GM19324 (cell line): ENCODE measurements around the gene ZDHHC14.

Experiments used
- ATAC-seq: cut with Tn5 transposase; IDR thresholded peaks from one replicate; pipeline ENCODE4 v1.9.1; 2021; ENCODE audit warnings: mild to moderate bottlenecking, moderate library complexity; ENCODE audit not compliant: unreplicated experiment, low FRiP score

Gene ZDHHC14

DNA sequence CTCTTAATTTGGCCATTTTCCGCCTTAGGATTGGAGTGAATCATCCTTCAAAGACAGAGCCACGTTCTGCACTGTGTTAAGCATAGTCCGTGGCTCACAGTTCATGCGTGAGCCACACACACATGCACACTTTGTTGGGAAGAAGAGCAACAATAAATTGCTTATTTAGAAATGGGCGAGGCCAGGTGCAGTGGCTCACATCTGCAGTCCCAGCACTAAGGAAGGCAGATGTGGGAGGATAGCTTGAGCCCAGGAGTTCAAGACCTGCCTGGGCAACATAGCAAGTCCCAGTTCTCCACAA lies 131.3 kb downstream of the ZDHHC14 start:
- no peak for ATAC-seq

DNA sequence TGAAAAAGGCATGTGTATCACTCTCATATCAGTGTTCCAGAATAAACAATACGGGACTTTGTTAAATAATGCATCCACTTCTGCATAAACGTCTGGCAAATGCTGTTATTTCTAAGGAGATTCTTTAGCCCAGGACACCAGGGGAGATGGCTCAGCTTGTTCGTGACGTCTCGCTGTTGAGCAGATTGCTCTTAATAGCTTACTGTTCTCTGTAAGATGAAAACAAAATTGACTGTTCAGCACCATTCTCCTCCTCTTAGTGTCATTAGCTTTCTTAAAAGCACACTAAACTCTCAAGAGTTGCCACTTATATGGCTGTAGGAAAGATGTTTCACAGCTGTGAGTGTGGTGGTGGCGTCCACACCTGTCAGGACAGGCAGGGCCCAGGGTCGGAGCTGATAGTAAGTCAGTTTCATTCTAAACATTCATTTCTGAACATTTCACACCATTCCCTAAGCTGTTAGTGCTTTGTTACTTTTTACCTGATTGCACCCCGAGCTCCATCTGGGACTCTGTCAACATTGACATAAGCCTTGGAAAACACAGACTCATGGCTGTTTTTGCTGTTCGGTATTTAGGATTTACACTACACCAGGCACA lies 132.1 kb downstream of the ZDHHC14 start:
- no peak for ATAC-seq

DNA sequence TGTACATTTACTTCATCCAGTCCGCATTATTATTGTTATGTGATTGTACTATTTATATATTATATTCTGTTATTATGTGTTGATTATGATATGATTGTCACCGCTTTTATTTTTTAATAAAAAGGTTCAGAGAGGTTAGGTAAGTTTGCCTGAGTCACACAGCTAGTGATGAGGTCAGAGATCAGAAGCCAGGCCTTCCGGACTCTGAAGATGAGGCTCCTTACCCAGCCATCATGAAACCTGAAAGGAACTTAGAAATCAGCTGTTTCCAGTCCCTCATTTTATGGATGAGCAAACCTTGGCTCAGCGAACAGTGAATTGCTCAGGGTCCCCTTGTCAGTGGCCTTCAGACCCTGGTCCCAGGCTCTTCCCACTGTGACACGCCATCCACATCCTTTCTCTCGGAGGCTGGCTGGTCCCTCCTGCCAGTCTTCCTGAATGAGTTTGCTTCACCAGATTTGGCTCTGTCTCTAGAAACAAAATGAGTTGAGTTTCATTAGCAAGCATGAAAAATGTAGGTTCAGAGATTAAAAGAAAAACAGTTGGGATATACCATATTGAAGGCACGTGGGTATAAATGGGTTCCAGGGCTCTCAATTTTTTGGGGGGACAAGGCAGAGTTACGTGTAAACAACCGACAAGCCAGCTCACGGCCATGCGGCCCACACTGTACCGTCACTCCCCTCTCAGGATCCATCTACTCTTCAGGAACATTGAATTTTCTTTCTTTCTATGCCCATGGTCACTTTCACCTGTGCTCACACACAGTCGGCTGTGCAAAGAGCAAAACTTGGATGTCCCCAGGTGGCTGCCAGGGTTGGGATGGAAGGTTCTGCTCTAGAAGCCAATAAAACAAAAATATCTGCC lies 132.9 kb downstream of the ZDHHC14 start:
- ATAC-seq: no peak

DNA sequence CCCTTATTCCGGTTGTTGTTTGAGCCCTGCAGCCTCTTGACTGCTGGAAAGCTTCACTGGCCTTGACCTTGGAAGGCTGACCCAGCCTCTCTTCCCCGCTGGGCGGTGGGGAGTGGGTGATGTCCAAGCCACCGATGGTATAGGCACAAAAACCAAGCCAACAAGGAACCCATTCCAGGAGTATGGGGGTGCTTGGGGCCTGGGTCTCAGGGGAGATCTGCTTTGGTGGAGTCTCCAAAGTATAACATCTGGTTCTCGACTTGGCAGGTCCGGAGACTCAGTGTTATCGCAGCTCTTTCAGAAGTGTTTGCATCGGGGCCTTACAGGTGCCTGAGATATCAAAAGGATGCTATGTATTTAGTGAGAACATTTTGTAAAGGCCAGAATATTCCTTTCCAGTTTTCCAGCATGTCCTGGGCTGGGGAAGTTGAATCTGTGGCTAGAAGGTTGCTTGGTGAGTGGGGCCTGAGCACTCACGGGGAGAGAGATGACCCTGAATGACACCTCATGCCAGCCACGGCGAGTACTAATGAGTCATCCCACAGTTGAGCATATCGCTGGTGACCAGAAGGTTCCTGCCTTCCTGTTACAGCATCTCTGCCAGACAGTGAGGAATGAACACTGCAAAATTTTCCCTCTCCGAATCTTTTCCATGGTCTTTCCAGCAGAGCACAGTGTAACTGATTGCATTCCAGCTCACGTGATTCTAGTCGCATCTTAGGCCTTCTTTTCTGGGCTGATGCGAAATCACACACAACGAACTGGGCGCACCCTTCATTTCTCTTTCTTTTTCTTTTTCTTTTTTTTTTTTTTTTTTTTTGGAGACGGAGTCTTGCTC lies 133.9 kb downstream of the ZDHHC14 start:
- ATAC-seq: no peak

DNA sequence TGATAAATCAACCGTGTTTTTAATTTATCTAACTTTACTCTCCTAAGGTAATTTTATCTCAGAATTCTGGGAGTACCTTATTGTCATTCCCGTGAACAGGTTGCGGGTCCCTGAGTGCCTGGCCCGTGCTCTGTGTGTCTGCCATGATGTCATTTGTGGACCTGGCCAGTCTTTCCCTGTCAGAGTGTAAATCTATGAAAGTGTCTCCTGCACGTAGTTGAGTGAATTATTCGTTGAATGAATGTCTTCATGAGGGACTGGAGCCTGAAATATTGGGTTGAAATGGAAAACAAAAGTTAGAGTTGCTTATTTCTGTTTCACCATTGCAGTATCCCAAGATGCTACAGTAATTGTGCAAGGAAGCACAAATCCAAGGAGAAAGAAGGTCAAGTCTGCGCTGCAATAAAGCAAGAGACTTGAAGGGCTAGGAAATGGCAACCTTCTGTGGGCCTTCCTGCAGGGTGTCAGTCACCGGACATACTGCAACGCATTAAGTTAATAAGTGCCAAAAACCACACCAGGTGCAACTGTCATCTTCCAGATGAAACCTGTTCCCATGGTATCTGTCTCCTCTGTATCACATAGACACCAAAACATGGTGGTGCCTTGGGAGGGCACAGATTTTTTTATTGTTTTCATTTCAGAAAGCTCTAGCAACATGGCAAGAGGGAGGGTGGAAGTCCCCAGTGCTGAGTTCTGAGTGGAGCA lies 135.5 kb downstream of the ZDHHC14 start:
- no peak for ATAC-seq

GRCh38 chr6:157517601-157518359 lies 136.8 kb downstream of the ZDHHC14 start:
- ATAC-seq: no peak

DNA sequence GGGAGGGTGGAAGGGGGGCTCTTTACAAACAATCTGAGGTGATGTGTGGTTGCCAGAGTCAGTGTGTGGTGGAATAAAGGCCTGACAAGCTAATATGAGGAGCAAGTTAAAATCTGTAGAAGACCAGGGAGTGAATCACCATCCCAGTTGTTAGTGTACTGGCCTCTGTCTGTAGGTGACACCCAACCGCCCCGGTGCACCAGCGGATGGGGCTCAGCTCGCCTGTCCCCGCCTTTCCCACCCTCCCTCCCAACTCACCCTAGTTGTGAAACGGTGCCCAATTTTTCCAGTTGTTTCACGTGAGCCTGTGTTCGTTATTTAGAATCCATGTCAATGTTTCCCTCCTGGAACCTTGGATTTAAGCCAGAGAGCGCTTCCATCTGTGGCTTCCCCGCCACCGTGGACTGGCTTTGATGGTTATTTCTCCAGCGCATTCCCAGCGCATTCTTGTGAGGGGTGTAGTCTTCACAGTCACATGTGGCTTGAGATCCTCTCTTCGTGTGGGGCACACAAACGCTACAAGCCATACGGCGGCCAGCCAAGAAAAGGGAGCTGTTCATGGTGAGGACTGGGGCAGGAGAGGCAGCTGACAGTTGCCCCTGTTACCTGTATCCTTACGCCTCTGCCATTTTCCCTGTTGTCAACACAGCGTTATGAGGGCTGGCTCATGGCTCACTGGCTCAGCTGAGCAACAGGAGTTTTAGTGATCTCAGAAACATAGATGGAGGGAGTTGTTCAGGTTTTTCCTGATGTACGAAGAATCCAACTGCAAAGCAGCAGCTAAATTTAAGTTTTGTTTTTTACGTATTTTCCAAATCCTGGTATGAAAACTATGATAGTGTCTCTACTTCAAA lies 137.6 kb downstream of the ZDHHC14 start:
- no peak for ATAC-seq

DNA sequence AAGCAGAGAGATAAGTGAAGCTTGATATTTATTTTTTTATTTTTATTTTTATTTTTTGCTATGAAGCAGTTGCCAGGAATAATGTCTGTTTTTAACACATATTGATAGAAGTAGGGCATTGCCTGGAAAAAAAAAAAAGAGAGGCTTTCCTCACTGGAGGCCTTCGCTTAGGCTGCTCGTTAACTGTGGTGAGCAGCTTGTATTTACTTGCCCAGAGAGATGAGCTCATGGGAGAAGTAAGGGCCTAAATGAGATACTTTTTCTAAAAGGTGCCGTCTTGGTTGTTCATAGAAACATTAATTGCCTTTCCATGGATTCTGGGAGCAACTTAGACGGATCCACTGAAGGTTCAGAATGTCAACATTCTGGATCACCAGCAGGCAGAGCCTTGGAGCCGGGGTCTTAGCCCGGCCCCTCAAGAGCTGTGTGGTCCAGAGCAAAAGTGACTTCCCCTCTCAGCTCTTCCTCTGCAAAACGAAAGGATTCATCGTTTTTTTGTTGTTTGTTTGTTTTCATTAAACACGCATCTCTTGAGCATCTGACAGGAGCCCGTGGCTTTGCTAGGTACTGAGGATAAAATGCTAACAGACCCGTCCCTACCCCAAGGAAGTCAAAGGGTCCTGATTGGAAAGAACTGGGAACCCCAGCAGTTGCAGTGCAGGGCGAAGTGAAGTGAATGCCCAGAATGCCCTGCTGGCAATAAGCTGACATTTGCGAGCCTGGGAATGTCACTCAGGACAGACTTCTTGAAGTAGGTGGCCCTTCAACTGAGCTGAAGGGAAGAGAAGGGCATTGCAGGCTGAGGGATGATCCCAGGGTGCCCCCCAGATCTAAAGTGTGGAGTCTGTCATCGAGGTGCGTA lies 138.5 kb downstream of the ZDHHC14 start:
- ATAC-seq: no peak

DNA sequence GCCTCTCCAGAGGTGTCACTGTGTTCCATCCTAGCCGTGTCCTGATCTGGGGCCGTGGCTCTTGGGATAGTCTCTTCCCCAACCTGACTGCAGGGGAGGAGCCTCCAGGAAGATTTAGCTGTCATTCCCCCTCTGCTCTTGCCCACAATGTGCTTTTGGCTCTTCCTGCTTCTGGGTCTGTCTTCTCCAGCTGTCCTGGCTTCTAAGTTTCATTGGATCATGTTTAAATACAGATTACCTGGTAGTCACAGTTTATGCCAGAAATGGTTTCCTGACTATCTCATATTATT lies 139.1 kb downstream of the ZDHHC14 start:
- ATAC-seq: no peak

GRCh38 chr6:157520596-157521361 lies 139.8 kb downstream of the ZDHHC14 start:
- ATAC-seq: no peak

- no peak for ATAC-seq
These were observed 140.7 kb downstream of the ZDHHC14 start for GRCh38 chr6:157521362-157522335.

GRCh38 chr6:157522472-157522871 lies 141.5 kb downstream of the ZDHHC14 start:
- ATAC-seq: no peak

DNA sequence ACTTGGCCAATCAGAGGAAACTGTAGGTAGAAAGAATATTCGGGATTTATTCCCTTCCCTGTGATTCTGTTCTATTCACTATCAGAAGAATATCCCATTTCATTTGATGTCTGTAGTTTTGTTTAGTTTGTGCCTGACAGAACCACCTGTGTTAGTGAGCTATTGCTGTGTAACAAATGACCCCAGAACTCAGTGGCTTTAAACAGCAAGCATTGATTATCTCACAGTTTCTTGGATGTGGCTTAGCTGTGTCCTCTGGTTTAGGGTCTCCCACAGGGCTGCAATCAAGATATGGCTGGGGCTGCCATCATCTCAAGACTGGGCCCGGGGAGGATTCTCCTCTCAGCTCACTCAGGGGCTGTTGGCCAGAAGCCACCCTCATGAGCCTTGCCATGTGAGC lies 143.7 kb downstream of the ZDHHC14 start:
- ATAC-seq: no peak

GRCh38 chr6:157525292-157525889 lies 144.4 kb downstream of the ZDHHC14 start:
- no peak for ATAC-seq

GRCh38 chr6:157525918-157526425 lies 145.0 kb downstream of the ZDHHC14 start:
- ATAC-seq: no peak

- no peak for ATAC-seq
These were observed 146.5 kb downstream of the ZDHHC14 start for GRCh38 chr6:157527471-157527907.
